GM21367 (cell line): Measurements from ENCODE around the gene NGRN.
"Not testable (repeated sequence)": the region's sequence is repeated elsewhere in the genome, so short reads cannot be mapped to it uniquely, and the experiment has no call there.

Experiments
- ATAC-seq: cut with Tn5 transposase; IDR thresholded peaks from one replicate; pipeline ENCODE4 v1.9.1; 2021; ENCODE audit not compliant: unreplicated experiment

The NGRN gene

GRCh38 chr15:90278467-90278866 lies 13.0 kb downstream of the NGRN start:
- ATAC-seq, result not testable (repeated sequence)

DNA sequence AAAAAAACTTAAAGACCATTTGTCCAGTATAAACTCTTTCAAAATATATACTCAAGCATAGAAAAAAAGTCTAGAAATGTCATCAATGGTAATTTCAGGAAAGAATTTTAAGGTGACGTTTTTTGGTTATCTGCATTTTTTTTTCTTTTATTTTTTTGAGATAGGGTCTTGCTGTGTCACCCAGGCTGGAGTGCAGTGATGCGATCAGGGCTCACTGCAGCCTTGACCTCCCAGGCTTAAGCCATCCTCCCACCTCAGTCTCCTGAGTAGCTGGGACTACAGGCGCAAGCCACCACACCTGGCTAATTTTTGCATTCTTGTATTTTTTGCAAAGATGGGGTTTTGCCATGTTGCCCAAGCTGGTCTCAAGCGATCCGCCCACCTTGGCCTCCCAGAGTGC lies 15.3 kb downstream of the NGRN start:
- not testable (repeated sequence) for ATAC-seq

GRCh38 chr15:90281637-90282036 lies 16.2 kb downstream of the NGRN start:
- ATAC-seq, result not testable (repeated sequence)

GRCh38 chr15:90286678-90287077 lies 21.2 kb downstream of the NGRN start:
- no peak for ATAC-seq

GRCh38 chr15:90287101-90287500 lies 21.6 kb downstream of the NGRN start:
- ATAC-seq, result no peak

DNA sequence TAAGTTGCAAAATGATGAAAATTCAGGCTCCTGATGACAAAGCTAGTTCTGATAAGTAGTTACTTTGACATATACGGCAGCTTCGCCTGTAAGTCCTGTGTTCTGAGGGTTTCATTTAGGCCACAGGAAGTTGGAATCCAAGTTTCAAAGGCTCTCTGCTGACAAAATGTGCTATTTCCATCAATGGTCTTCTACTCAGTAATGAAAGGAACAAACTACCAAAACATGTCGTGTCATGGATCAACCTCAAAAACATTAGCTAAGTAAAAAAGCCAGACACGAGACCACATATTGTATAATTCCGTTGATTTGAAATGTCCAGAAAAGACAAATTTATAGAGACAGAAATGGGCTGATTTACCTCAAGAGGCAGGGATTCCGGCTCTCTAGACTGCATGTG lies 22.5 kb downstream of the NGRN start:
- no peak for ATAC-seq

- ATAC-seq, result no peak
These were observed 26.3 kb downstream of the NGRN start for GRCh38 chr15:90291679-90292356.

GRCh38 chr15:90293040-90293810 lies 27.8 kb downstream of the NGRN start:
- ATAC-seq, result not testable (repeated sequence)

- no peak for ATAC-seq
These were observed 28.7 kb downstream of the NGRN start for GRCh38 chr15:90294159-90294558.

GRCh38 chr15:90294601-90295269 lies 29.3 kb downstream of the NGRN start:
- no peak for ATAC-seq

- no peak for ATAC-seq
These were observed 29.8 kb downstream of the NGRN start for GRCh38 chr15:90295270-90295648.

DNA sequence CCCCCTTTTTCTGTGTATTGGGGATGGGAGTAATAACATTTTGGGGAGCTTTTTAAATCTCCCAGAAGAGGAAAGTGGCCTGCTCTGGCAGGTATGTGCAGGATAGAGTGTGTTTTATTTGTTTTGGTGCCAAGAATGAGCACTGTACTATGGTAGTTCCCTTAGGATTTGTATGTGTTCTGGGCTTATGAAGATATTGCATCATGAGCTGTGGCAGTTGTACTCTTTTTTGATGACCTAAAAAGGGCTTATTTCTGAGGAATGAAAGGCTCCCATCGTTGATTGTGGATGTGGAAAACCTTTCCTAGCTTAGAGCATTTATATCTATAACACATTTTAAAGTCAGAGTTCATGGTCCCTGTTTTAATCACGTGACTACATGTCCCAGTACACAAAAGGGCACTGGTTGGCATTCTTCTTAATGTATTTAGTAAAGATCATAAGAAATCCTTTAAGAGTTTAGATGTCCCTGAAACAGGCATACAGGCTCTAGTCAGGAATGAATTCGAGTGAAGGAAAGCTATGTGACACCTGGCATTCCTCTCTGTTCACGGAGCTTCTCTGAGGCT lies 30.9 kb downstream of the NGRN start:
- not testable (repeated sequence) for ATAC-seq

DNA sequence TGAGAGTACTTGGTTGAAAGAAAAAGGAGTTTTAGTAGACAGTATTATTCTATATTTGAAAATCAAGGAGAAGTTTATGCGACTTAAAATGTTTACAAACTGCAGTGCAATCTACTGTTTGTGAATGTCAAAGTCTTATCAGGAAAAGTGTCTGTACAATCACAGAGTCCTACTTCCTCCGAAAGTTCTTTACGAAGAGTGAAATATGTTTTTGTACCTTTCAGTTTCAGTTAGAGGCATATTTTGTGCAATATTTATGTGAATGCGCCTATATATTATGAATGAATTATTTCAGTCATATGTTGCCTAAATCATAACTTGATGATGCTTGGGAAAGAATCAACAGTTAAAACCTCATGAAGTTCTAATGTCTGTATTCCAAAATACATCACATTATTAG lies 31.5 kb downstream of the NGRN start:
- no peak for ATAC-seq

- no peak for ATAC-seq
These were observed 35.1 kb downstream of the NGRN start for GRCh38 chr15:90300541-90300940.

DNA sequence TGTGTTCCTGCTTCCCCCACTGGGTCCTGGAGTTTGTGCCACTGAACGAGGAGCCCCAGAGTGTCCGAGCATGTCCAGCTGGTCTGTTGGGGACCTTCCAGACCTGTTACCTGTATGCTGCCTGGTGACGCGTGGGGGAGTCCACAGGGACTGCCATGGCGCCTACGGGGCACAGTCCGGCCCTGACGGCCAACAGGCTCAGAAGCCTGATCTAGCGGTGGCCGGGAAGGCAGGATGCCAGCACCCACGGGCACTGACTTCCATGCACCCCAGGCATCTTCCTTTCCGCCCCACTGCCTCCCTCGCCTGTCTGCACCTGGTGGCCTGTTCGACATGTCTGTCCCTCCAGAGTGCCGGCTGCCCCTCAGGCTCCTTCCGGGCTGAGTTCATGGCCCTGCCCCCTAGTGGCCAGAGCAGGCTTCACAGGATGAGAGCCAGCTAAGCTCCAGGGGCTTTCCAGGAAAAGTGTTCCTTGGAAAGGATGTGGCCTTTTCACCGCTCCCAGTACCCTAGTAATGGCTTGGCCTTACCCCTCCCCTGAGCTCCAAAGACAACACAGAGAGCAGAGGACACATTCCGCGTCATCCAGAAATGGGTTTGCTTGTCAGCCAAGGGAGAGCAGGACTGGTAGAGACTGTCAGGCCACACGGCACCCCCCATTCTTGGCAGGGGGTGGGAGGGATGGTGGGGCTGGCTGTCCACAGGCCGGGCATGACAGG lies 35.7 kb downstream of the NGRN start:
- ATAC-seq, result no peak

- ATAC-seq, result no peak
These were observed 36.3 kb downstream of the NGRN start for GRCh38 chr15:90301707-90302300.

DNA sequence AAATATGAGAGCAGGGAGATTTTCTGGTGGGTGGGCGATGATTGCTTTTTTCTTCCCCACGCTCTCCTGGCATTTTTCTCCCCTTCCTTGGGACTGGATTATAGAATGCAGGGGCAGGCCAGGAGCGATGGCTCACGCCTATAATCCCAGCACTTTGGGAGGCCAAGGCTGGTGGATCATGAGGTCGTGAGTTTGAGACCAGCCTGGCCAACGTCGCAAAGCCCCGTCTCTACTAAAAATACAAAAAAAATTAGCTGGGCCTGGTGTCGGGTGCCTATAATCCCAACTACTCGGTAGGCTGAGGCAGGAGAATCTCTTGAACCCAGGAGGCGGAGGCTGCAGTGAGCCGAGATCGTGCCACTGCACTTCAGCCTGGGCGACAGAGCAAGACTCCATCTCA lies 39.9 kb downstream of the NGRN start:
- not testable (repeated sequence) for ATAC-seq

DNA sequence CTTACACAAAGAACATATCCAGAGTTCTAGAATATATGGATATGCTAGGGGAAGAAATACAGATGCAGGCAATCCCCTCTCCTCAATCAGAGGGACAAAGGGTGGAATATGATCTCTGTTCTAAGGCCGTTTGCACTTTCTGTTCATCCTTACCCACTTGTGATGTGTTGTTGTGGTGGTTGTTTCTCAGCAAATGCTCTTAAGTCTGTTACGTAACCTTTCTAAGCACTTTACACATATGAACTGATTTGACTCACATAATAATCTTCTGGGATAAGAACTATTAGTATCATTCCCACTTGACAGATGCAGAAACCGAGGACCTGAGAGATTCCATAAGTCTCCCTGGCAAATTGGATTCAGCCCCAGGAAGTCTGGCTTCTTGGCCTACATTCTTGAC lies 40.5 kb downstream of the NGRN start:
- ATAC-seq, result no peak

GRCh38 chr15:90306560-90306959 lies 41.1 kb downstream of the NGRN start:
- peak; percentile 79 for ATAC-seq

DNA sequence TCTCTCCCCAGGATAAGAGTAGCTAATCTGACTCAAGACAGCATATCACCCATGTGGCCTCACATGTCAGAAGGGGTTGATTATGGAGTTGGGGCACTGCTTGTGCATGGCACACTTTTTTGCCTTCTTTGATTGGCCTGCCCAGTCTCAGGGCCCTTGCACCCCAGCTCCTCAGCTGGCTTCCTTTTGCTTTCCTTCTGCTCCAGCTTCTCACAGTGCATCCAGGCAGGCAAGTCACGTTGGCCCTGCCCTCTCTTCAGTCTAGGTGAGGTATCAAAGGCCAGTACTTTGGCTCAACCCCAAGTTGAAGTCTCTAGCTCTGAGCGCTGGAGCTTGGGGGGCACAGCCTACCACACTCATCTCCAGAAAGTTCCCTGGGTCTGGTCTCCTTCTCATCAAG lies 42.2 kb downstream of the NGRN start:
- ATAC-seq, result no peak

DNA sequence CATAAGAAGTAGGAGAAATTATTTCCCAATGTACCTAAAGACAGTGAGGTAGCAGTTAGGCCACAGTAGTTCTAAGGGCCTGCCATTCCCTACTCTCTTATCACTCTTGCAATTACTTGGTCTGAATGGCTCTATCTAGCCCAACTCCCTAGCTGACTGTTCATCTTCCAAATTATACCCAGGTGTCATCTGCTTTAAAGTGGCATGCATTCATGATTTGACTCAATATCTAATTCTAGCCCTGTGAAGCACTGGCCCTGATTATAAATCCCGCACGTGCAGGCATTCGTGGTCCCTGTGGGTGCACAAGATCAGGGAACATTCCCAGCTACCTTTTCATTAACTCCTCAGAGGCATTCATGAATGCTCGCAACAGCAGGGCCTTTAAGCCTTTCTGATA lies 43.5 kb downstream of the NGRN start:
- ATAC-seq, result no peak
